AG20443 (cell line): Measurements from ENCODE around the gene CPNE7.

Experiments
- DNase-seq: peaks from one replicate; pipeline ENCODE4 v3.0.0; 2012; ENCODE audit warnings: low spot score, mixed read lengths

The CPNE7 gene

DNA sequence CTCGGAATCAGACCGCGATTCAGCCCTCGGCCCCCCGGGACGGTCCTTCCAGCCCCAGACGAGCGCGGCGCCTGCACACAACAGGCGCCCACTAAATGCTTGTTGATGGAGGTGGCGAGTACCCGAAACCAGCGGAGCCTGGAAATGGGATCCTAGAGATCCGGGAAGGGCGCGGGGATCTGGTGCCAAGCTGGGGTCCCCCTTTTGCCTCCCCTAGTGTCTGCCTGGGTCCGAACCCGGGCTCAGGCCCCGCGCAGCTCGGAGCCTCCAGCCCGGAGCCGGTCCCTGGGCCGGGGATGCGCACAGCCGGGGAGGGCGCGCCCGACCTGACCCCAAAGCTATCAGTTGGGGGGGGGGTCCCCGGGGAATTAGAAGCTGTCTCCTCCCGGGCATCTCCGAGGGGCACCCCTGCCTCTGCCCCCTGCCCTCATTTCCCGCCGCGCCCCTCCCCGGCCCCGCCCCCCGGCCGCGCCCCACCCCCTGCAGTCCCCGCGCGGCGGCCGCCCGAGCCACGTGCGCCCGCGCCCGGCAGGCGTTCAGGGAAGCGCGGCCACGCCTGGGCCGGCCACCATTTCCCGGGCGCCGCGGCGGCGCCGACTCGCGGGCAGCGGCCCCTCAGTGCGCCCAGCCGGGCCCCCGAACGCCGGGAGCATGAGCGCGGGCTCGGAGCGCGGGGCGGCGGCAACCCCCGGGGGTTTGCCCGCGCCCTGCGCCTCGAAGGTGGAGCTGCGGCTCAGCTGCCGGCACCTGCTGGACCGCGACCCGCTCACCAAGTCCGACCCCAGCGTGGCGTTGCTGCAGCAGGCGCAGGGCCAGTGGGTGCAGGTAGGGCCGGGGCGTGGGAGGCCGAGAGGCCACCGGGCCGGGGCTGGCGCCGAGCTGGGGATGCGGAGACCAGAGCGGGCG lies at the start of gene CPNE7:
Gene CPNE7 (plus strand): TSS at position 512 of the 906 bp plus-strand sequence. CDS start 140 bp downstream, at position 652.
- DNase-seq = peak; percentile 52

DNA sequence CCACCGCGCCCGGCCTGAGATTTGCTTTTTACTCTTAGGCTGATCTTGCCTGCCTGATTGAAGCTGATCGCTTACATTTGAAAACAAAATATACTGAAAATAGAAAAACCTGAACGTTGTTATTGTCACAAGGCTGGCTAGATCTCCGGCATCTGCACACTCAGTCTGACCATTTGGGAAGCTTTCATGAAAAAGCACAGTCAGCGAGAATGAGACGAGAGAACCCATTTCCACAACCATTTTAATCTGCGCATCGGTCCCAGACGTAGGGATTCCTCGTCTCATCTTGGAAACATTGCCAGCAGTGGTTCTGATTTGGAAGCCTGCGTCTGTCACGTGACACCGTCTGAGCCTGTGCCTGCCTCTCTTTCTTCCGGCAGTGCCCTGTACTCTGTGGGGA lies 46.5 kb upstream of the CPNE7 start:
- DNase-seq = no peak

DNA sequence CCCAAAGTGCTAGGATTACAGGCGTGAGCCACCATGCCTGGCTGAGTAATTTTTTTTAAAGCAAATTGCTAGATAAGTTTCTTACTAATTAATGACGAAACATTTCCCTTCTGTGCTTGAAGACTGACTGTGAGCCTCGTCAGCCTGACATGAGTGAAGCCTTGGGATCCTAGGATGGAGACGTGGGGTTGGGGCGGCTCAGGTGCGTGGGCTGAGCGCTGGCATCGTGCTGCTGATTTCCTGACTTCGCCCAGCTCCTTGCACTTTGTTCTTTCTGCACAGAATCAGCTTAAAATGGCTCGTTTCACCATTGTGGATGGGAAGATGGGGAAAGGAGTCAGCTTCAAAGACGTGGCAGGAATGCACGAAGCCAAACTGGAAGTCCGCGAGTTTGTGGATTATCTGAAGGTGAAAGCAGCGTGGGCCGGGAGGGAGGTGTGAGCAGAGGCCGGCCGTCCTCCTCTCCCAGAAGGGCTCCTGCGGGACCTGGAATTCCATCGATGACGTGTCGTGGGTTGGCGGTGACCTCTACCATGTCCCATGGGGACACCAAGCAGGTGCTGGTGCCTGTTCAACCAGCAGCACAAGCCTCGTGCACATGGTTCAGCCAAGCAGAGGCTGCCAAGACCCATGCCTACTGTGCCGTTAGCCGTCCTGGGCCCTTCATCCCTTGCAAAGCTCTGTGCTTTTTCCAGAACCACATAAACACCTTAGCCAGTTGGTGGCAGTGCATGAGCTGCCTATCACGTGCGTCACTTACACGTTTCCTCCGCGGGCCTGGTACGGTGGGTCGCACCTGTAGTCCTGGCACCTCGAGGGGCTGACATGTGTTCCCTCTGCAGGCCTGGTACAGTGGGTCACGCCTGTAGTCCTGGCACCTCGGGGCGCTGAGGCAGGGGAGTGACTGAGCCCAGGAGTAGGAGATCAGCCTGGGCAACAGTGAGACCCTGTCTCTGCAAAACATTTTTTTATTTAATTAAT lies 44.9 kb upstream of the CPNE7 start:
- no peak for DNase-seq

DNA sequence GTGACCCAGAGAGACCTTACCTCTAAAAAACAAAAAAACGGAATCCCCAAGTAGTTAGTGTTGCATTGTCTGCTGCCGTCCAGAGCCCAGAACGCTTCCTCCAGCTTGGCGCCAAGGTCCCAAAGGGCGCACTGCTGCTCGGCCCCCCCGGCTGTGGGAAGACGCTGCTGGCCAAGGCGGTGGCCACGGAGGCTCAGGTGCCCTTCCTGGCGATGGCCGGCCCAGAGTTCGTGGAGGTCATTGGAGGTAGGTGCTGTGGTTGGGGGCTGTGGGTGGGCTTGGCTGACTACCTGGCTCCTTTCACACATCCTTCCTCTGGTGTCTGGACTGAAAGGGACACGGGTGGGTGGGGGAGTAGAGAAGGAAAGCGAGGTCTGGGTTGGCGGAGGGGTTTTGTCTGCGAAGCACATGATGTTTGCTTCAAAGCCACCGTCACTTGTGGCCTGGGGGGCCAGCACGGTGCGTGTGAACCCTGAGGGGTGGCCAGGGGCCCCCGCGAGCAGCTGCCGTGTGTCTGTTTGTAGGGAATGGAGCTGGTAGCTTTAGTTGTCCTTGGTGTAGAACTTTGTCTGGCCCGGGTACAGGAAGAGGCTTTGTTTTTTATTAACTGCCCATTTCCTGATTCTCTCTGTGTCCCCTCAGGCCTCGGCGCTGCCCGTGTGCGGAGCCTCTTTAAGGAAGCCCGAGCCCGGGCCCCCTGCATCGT lies 43.6 kb upstream of the CPNE7 start:
- no peak for DNase-seq

DNA sequence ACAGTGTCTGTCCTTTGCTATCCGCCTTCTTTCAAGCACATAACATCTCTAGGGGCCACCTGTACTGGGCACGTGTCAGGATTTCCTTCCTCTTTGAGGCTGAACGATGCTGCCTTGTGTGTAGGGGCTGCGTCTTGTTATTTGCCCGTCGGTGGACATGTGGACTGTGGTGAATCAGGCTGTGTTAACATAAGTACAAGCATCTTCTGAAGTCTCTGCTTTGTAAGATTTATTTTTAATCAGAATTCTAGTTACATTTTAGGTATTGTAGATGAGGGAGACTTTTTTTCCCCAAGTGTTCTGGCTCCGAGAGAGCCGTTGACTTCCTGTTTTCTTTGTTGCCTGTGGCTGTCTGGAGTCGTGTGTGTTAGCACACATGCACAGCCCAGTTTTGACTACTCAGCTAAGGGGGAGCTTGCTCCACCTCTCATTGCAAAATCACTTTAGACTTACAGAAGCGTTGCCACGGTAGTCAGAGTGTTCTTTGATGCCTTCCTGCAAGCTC lies 41.3 kb upstream of the CPNE7 start:
- DNase-seq = no peak

DNA sequence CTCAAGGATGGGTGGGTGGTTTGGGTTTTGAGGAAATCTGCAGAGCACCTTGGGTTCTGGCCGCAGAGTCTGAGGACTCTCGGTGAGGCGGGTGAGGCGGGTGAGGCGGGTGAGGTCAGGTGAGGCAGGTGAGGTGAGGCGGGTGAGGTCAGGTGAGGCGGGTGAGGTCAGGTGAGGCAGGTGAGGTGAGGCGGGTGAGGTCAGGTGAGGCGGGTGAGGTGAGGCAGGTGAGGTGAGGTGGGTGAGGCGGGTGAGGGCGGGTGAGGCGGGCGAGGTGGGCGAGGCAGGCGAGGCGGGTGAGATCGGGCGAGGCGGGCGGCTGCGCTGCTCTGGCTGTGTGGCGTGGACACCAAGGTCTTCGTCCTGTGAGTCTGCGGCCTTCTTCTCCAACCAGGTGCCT lies 39.2 kb upstream of the CPNE7 start:
- DNase-seq = no peak

DNA sequence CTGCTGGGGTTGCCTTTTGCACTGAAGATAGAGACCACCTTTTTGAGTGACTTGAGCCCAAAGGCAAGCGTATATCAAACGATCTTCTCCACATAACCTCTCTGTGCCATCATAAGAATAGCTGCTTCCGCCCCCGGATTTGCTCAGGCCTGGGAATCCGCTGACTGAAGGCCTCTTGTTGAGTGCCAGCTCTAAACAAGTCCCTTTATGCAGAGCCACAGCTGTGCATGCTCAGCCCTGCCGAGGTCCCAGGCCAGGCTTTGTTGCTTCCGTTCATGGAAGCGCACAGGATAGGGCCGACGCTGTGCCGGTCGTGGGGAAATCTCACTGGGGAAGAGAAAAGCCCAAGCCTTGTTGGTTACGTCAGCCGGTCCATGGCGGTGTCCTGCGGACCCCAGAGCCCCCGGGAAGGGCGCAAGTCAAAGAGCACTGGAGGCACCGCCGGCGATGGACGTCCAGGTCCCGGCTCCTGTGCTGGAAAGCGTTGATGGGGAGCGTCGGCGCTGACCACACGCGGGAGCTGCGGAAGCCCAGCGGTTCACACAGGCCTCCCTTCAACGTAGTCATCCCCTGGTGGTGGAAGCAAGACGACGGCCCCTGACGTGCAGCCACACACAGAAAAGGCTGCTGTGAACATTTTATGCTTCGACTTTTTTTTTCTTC lies 38.5 kb upstream of the CPNE7 start:
- no peak for DNase-seq

DNA sequence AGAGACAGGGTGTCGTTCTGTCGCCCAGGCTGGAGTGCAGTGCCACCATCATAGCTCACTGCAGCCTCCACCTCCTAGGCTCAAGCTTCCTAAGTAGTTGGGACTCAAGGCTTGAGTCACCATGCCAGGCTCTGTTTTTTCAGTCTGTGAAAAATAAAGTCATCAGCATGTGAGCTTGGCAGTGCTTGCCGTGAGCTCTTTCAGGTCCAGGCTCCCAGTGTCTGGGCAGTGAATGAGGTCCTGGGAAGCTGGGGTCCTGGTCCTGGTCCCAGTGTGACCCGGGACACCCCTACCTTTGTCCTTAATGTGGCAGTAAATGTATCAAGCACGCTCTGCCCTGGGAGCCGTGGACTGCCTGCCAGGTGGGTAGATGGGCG lies 38.0 kb upstream of the CPNE7 start:
- no peak for DNase-seq

DNA sequence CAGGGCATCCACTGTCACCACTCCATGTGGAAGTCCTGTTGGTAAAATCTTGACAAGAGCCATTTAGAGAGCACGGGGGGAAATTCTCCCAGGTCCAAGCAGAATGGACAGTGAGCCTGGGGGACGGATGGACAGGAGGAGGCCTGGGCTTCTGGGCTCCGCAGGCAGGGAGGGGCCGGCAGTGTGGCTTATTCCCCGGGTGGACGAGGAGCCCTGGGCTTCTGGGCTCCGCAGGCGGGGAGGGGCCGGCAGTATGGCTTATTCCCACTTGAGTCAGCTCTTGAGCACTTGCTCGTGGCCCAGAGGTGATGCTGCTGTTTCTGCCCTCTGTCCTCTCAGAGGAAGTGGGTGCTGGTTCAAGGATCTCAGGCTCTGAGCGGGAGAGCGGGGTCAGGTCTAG lies 37.3 kb upstream of the CPNE7 start:
- DNase-seq = no peak

DNA sequence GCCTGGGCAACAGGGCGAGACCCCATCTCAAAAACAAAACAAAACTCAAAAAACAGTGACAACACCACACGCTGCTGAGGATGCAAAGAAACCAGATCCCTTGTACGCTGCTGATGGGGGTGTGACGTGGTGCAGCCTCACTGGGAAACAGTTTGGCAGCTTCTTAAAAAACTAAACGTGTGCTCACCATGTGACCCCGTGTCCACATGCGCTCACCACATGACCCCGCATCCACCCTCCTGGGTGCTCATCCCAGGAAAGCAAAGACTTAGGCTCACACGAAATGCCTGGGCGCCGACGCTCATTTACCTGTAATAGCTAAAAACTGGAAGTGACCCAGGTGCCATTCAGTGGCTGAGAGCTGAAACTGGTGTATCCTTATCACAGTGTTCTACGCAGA lies 35.0 kb upstream of the CPNE7 start:
- no peak for DNase-seq

DNA sequence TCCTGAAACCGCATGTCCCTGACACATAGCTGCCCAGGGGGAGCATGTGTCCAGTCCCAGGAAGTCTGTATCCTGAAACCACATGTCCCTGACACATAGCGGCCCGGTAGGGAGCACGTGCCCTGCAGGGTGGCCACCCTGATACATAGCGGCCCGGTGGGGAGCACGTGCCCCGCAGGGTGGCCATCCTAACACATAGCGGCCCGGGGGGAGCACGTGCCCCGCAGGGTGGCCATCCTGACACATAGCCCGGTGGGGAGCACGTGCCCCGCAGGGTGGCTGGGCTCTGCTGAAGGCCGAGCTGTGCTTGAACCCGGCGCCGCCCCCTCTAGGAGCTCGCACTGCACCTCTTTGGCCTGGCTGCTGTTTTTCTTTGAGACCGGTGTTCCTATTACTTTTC lies 33.8 kb upstream of the CPNE7 start:
- DNase-seq = no peak

DNA sequence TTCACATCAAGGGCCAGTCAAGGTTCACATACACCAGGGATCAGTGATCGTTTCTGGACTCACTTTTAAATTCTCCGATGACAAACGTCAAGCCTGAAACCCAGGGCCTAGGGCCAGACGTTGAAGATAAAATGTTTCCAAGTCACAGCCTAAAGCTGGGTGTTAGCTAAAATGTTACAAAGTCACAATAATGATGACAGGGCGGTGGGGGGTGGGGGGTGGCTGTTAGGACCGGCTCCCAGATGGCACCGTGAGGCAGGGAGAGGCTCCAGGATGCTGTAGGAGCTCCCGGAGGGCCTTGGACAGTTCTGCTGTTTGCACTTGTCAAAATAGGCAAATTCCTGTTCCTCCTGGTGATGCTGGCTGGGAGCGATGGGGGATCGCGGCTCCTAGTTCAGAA lies 31.4 kb upstream of the CPNE7 start:
- DNase-seq = no peak

DNA sequence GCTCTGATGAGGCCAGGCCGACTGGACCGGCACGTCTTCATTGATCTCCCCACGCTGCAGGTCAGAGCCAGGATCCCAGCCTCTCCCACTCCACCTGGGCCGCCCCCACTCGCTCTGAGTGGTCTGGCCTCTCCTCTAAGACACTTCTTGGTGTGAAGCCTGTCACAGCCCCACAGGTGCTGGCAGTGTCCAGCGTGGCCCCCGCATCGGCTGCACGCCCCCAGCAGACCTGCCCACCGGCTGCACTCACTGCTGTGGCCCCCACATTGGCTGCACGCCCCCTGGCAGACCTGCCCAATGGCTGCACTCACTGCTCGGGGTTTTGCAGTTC lies 30.9 kb upstream of the CPNE7 start:
- DNase-seq = no peak

DNA sequence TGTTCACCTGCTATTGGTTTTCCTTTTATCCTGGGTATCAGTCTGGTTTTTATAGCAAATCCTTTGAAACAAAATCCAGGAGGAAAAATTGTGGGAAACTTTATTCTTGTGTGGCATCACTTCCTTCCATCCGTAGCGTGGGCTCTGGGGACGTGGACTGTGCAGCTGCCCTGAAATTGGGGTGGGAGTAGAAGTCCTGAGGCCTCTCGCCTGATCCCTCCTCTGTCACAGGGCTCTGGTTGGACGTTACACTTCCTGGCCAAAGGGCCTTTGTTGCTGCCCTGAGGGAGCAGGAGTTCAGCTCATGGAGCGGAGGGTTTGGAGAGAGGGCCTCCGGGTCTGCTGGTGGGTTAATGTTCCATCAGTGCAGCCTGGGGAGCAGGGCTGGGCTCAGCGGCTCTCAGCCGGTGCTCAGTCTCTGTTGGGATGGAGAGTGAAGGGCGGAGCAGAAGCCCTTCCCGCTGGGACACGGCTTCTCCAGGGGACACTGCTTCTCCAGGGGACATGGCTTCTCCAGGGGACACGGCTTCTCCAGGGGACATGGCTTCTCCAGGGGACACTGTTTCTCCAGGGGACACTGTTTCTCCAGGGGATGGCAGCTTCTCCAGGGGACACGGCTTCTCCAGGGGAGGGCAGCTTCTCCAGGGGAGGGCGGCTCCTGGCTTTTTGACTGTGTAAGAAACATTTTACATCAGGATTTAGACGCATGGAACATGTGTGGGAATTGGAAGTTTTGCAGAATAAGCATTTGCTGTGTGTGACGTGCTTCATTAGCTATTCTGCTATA lies 30.3 kb upstream of the CPNE7 start:
- no peak for DNase-seq

DNA sequence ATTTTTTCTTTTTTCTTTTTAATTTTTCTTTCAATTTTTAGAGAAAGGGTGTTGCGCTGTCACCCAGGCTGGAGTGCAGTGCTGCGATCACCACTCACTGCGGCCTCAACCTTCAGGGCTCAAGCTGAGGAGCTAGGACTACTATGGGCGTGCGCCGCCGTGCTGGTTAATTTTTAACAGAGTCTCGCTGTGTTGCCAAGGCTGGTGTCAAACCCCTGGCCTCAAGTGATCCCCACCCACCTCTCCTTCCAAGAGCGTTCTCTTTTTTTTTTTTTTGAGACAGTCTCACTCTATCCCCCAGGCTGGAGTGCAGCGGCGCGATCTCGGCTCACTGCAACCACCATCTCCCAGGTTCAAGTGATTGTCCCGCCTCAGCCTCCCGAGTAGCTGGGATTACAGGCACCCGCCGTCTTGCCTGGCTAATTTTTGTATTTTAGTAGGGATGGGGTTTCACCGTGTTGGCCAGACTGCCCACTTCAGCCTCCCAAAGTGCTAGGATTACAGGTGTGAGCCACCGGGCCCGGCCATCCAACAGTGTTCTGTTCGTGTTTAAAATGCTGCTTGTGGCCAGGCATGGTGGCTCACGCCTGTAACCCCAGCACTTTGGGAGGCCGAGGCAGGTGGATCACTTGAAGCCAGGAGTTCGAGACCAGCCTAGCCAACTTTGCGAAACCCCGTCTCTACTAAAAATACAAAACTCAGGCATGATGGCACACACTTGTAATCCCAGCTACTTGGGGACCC lies 29.6 kb upstream of the CPNE7 start:
- no peak for DNase-seq

DNA sequence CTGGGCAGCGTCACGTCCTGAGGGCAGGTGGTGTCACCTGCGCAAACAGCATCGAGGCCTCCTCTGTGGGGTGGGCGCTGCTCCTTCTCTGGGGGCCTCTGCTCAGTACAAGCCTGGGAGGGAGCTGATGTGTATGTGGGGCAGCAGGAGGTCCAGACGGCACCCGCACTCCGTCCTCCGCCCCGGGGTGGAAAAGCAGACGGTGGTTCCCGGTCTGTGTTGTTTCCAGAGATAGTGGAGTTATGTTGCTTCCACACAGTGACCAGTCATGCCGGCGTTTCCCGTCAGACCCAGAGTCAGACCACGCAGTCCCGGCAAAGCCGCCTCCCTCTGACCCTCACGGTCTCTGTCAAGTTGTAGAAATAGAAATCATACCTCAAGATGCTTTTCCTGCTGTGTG lies 28.8 kb upstream of the CPNE7 start:
- no peak for DNase-seq

DNA sequence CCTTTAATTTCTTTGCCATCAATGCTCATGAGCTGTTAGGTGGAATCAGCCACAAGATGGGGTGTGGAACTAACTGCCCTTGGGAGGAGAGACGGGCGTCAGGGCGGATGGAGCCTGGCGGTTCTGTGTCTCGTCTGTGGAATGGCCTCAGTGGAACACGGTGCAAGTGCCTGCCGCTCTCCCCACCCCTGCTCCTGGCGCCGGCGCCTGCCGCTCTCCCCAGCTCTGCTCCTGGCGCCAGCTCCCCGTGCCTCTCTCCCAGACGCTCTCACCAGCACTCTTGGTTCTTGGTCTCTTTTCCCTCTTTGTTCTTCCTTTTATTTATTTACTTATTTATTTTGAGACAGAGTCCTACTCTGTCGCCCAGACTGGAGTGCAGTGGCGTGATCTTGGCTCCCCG lies 28.3 kb upstream of the CPNE7 start:
- no peak for DNase-seq

DNA sequence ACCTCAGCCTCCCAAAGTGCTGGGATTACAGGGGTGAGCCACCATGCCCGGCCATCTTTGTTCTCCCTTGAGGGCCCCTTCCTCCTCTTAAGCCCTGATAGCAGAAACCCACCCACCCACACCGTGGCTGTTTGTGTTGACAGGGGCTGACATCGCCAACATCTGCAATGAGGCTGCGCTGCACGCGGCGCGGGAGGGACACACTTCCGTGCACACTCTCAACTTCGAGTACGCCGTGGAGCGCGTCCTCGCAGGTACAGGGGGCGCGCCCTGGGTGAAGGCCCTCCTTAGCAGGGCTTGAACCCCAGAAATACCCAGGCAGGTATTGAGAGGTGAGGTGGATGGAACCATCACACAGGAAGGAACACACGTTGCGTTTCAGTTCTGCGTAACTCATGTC lies 27.7 kb upstream of the CPNE7 start:
- DNase-seq = no peak

DNA sequence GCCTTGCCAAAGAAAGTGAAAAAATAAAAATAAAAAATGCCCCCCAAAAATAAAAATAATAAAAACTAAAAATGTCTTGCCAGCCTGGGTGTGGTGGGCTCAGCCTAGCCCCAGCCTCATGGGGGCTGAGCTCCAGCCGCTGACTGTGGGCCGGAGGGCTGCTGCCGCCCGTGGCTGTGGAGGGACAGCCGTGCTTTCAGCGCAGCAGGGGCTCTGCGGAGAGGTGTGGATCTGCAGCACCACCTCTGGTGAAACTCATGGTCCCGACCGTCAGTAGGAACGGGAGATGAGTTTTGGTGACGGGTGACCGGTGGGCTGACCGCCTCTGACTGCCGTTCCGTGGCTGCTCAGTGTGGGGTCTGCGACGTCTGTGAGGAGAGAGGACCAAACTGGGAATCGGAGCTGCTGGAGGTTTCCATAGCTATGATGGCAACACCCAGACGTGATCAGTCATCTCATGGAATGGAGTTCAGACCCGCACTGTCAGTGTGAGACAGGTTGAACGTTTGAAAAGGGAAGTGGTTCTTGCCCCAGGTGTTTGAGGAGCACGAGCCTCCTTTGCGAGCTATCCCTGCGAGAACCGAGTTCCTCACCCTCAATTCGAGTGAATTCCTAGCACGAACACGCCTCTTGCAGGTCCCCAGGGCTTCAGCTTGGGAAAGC lies 27.1 kb upstream of the CPNE7 start:
- DNase-seq = no peak
